SU-DHL-6 (cell line): ENCODE measurements around the gene SUGP1.

Source experiments
- H2AFZ ChIP-seq: fragments of 200-600 bp; sonication (generic); 2 replicates; pipeline ENCODE4 v1.6.1; 2014; ENCODE audit warnings: low read depth, mild to moderate bottlenecking, moderate library complexity, mixed read lengths, antibody characterized with exemption, low read length; ENCODE audit not compliant: severe bottlenecking
- H3F3A ChIP-seq: fragments of 200-600 bp; shearing (Covaris generic); 2 replicates; pipeline ENCODE4 v1.6.0; 2016; ENCODE audit warnings: antibody characterized with exemption, mild to moderate bottlenecking; ENCODE audit not compliant: insufficient read depth
- H3K27ac ChIP-seq: fragments of 200-600 bp; sonication (generic); 2 replicates; pipeline ENCODE4 v1.5.1; 2016; ENCODE audit warnings: low read depth, mild to moderate bottlenecking, low read length, moderate library complexity, mixed read lengths
- H3K27me3 ChIP-seq: fragments of 200-600 bp; sonication (generic), shearing (Covaris generic); 2 replicates; pipeline ENCODE4 v1.6.0; 2014; ENCODE audit warnings: mild to moderate bottlenecking, low read length
- H3K36me3 ChIP-seq: fragments of 200-600 bp; sonication (generic); 2 replicates; pipeline ENCODE4 v1.6.1; 2014; ENCODE audit warnings: mild to moderate bottlenecking, low read length, mixed read lengths
- H3K4me2 ChIP-seq: fragments of 300-600, 200-600 bp; shearing (Covaris generic), sonication (generic); 2 replicates; pipeline ENCODE4 v1.6.0; 2014; ENCODE audit warnings: low read length, low read depth, mild to moderate bottlenecking; ENCODE audit not compliant: poor library complexity, severe bottlenecking
- H3K4me3 ChIP-seq: fragments of 200-600 bp; sonication (generic); 2 replicates; pipeline ENCODE4 v1.5.1; 2014; ENCODE audit warnings: antibody characterized with exemption, low read length, mild to moderate bottlenecking, mixed read lengths; ENCODE audit not compliant: insufficient read depth, poor library complexity, severe bottlenecking
- H3K79me2 ChIP-seq: fragments of 200-600 bp; sonication (generic); 2 replicates; pipeline ENCODE4 v1.6.1; 2014; ENCODE audit warnings: mild to moderate bottlenecking, low read length, moderate library complexity; ENCODE audit not compliant: insufficient read depth
- H3K9ac ChIP-seq: fragments of 200-600 bp; sonication (generic); 2 replicates; pipeline ENCODE4 v1.7.0; 2014; ENCODE audit warnings: mild to moderate bottlenecking, low read length
- H3K9me2 ChIP-seq: fragments of 200-600 bp; sonication (generic); replicated peaks from 2 replicates; pipeline ENCODE4 v1.6.1; 2014; ENCODE audit warnings: low read length; ENCODE audit not compliant: insufficient read depth
- H3K9me3 ChIP-seq: fragments of 200-600 bp; sonication (generic); 2 replicates; pipeline ENCODE4 v1.6.1; 2014; ENCODE audit warnings: low read length, mixed read lengths; ENCODE audit not compliant: insufficient read depth
- H4K20me1 ChIP-seq: fragments of 200-600 bp; sonication (generic); 2 replicates; pipeline ENCODE4 v1.6.1; 2014; ENCODE audit warnings: low read depth, mild to moderate bottlenecking, antibody characterized with exemption, low read length, moderate library complexity, mixed read lengths
- EZH2phosphoT487 ChIP-seq: fragments of 200-600 bp; sonication (generic), shearing (Covaris generic); conservative IDR thresholded peaks from 2 replicates; pipeline ENCODE4 v1.6.1; 2018; ENCODE audit warnings: mild to moderate bottlenecking, antibody characterized with exemption, low read length, moderate library complexity, mixed read lengths
- TF ChIP-seq, protein P1 (sequence below): fragments of 200-600 bp; sonication (generic); IDR thresholded peaks from one replicate; pipeline ENCODE4 v1.5.1; 2017; ENCODE audit warnings: antibody characterized with exemption, mild to moderate bottlenecking, low read length, moderate library complexity; ENCODE audit not compliant: insufficient read depth, poor library complexity, severe bottlenecking

The SUGP1 gene

DNA sequence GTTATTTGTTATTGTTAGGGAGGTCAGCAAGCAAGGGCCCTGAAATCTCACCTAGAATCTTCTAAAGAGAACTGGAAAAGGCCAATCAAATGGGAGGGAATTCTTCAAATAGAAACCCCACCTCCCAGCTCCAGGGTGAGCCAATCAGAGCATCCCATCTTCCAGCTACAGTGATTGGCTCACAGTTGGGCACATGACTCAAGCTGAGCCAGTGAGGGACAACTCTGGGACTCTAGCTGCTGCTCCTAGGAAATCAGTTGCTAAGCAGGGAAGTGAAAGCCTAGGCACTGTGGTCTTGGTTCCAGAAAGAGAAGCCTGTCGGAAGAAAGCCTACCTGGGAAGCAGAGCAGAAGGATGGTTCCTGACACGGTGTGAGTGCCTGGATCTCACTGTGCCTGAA, 60.6 kb downstream of the SUGP1 start:
- Histone ChIP-seq H3K9me3 (no peaks in the 10 kb centered on the region), H3K9ac (no peak overlapping the region), H3K4me3 (no peak overlapping the region), H3K27ac (no peak overlapping the region), H3K79me2 (no peaks in the 10 kb centered on the region), H3F3A (no peaks in the 10 kb centered on the region), H4K20me1 (no peaks in the 10 kb centered on the region), H3K4me2 (no peak overlapping the region), H3K27me3 (no peaks in the 10 kb centered on the region), H2AFZ (peak overlapping the region; percentile 58), H3K9me2 (no peaks in the 10 kb centered on the region), H3K36me3 (no peaks in the 10 kb centered on the region)
- TF ChIP-seq EZH2phosphoT487: no peak
- TF ChIP-seq, protein P1, sequence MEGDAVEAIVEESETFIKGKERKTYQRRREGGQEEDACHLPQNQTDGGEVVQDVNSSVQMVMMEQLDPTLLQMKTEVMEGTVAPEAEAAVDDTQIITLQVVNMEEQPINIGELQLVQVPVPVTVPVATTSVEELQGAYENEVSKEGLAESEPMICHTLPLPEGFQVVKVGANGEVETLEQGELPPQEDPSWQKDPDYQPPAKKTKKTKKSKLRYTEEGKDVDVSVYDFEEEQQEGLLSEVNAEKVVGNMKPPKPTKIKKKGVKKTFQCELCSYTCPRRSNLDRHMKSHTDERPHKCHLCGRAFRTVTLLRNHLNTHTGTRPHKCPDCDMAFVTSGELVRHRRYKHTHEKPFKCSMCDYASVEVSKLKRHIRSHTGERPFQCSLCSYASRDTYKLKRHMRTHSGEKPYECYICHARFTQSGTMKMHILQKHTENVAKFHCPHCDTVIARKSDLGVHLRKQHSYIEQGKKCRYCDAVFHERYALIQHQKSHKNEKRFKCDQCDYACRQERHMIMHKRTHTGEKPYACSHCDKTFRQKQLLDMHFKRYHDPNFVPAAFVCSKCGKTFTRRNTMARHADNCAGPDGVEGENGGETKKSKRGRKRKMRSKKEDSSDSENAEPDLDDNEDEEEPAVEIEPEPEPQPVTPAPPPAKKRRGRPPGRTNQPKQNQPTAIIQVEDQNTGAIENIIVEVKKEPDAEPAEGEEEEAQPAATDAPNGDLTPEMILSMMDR: no peak

DNA sequence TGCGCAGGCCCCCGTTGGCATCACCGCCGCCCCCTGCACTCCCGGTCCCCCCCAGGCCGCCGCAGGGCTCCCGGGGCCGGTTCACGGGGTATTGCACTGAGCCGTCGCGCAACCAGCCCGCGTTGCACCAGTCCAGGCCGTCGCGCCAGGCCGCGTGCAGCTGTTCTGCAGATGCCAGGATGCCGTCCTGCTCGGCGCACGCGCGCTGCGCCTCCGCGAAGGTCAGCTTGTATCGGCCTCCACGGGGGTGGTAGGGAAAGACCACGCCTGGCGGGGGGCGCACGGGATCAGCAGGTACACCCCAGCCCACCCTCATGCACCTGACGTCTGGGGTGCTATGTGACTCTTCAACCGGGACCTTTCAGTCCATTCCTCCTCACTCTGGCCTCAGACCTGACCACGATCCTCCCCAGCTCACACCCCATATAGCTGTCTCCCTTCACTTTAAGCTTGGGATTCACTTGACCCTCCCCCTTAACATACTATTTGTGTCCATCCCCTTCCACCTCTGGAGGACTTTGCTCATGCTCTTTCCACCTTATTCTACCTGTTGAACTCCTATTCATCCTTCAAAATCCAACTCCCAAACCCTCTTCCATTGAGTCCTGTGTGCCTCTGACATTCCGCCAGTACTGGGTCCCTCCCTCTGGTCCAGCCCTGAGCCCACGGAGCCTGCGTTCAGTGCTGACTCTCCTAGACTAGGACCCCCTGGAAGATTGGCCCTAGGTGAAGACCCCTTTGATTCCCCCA, 61.5 kb downstream of the SUGP1 start:
- Histone ChIP-seq H3K27ac (no peak overlapping the region), H3K9me3 (no peaks in the 10 kb centered on the region), H3K9ac (no peak overlapping the region), H2AFZ (no peak overlapping the region), H3K4me3 (no peak overlapping the region), H4K20me1 (no peaks in the 10 kb centered on the region), H3K9me2 (no peaks in the 10 kb centered on the region), H3K36me3 (no peaks in the 10 kb centered on the region), H3K79me2 (no peaks in the 10 kb centered on the region), H3K4me2 (no peak overlapping the region), H3K27me3 (no peaks in the 10 kb centered on the region), H3F3A (no peaks in the 10 kb centered on the region)
- no peak for TF ChIP-seq EZH2phosphoT487
- TF ChIP-seq, protein P1: no peak

DNA sequence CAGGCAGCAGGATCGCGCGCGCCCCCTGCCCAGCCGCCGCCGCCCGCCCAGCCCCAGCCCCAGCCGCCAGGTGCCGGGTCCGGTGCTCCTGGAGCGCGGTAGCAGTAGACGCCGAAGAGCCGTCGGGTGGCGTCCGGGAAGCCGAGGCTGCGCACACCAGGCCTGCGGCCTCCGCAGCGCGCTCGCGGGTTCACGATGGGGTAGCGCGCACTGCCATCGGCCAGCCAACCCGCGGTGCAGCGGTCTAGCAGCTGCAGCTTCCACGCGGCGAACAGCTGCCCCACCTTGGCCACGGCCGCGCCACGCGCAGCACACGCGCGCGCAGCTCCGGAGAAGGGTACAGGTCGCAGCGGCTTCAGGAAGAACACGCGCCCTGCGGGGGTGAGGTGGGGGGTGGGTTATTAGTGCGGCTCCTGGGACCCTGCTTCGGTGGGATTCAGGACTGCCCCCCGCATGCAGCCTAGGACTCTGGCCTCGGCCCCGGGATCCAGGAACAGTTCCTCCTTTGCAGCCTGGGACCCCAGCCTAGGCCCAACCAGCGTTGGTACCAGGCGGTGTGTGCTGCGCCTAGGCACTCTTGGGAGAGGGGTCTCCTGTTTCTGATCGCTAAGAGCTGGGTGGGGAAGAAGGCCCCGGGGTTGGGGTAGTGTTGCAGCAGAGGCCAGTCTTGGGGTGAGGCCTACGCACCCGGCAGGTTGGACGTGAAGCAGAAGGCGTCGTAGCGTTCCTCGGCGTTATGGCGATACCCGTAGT, 62.3 kb downstream of the SUGP1 start:
- no peaks in the 10 kb centered on the region for H3K36me3 ChIP-seq
- H2AFZ ChIP-seq: no peak overlapping the region
- no peaks in the 10 kb centered on the region for H4K20me1 ChIP-seq
- H3K4me3 ChIP-seq: no peak overlapping the region
- H3K79me2 ChIP-seq: no peaks in the 10 kb centered on the region
- no peak overlapping the region for H3K9ac ChIP-seq
- no peaks in the 10 kb centered on the region for H3K9me2 ChIP-seq
- no peak for TF ChIP-seq EZH2phosphoT487
- TF ChIP-seq, protein P1: no peak
- no peak overlapping the region for H3K4me2 ChIP-seq
- H3K27ac ChIP-seq: no peak overlapping the region
- H3K27me3 ChIP-seq: no peaks in the 10 kb centered on the region
- no peaks in the 10 kb centered on the region for H3F3A ChIP-seq
- no peaks in the 10 kb centered on the region for H3K9me3 ChIP-seq
